ENCODE results near the gene CKAP4.

The CKAP4 gene

GRCh38 chr12:106189341-106189740, 58.5 kb downstream of the CKAP4 start:
- Histone ChIP-seq H3K4me1 (ENCODE audit: low read depth, poor library complexity, severe bottlenecking) (peaks cover 33% of the 10 kb centered on the region), H3K36me3 (ENCODE audit: insufficient read depth) (no peaks in the 10 kb centered on the region), H3K79me2 (ENCODE audit: insufficient read depth, low read depth) (no peaks in the 10 kb centered on the region), H2AFZ (ENCODE audit: low read depth) (no peak overlapping the region), H3K27me3 (ENCODE audit: insufficient read depth, low read depth) (no peaks in the 10 kb centered on the region), H3K9ac (no peak overlapping the region), H3K27ac (no peak overlapping the region), H3K4me3 (IDR thresholded peaks at IDR 0.05; ENCODE audit: insufficient read depth, low read depth, low read length) (no peak overlapping the region), H4K20me1 (ENCODE audit: insufficient read depth) (no peaks in the 10 kb centered on the region), H3K4me2 (no peak overlapping the region)
- TF ChIP-seq, protein P1, sequence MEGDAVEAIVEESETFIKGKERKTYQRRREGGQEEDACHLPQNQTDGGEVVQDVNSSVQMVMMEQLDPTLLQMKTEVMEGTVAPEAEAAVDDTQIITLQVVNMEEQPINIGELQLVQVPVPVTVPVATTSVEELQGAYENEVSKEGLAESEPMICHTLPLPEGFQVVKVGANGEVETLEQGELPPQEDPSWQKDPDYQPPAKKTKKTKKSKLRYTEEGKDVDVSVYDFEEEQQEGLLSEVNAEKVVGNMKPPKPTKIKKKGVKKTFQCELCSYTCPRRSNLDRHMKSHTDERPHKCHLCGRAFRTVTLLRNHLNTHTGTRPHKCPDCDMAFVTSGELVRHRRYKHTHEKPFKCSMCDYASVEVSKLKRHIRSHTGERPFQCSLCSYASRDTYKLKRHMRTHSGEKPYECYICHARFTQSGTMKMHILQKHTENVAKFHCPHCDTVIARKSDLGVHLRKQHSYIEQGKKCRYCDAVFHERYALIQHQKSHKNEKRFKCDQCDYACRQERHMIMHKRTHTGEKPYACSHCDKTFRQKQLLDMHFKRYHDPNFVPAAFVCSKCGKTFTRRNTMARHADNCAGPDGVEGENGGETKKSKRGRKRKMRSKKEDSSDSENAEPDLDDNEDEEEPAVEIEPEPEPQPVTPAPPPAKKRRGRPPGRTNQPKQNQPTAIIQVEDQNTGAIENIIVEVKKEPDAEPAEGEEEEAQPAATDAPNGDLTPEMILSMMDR (conservative IDR thresholded peaks at IDR 0.05; ENCODE audit: low read depth, low read length): no peak

- Histone ChIP-seq H3K4me1 (ENCODE audit: low read depth, poor library complexity, severe bottlenecking) (peaks cover 22% of the 10 kb centered on the region), H4K20me1 (ENCODE audit: insufficient read depth) (no peaks in the 10 kb centered on the region), H3K27me3 (ENCODE audit: insufficient read depth, low read depth) (no peaks in the 10 kb centered on the region), H3K27ac (no peak overlapping the region), H3K79me2 (ENCODE audit: insufficient read depth, low read depth) (no peaks in the 10 kb centered on the region), H3K4me3 (IDR thresholded peaks at IDR 0.05; ENCODE audit: insufficient read depth, low read depth, low read length) (no peak overlapping the region), H3K4me2 (no peak overlapping the region), H3K9ac (no peak overlapping the region), H2AFZ (ENCODE audit: low read depth) (no peak overlapping the region), H3K36me3 (ENCODE audit: insufficient read depth) (no peaks in the 10 kb centered on the region)
- TF ChIP-seq, protein P1 (conservative IDR thresholded peaks at IDR 0.05; ENCODE audit: low read depth, low read length): no peak
Measured at GRCh38 chr12:106188256-106188655, 59.6 kb downstream of the CKAP4 start.

All from KMS-11 (cell line).